SK-N-SH treated with all-trans-retinoic acid at 6 μM for 48 hours (cell line): ENCODE data around the gene LRRC28.

Source experiments
- ATAC-seq: fragments of 200-7000 bp; cut with Tn5 transposase; 3 replicates; pipeline ENCODE4 v1.9.1; 2020; ENCODE audit warnings: mild to moderate bottlenecking, moderate library complexity
- ARNTL ChIP-seq: fragments of 450-650 bp; formaldehyde crosslinking; IDR thresholded peaks from 2 replicates; pipeline ENCODE4 v1.5.0; 2020; ENCODE audit warnings: low read depth, mild to moderate bottlenecking, moderate library complexity, borderline replicate concordance
- BACH2 ChIP-seq: fragments of 250-450 bp; sonication (Bioruptor Pico); IDR thresholded peaks from 2 replicates; pipeline ENCODE4 v1.9.0; 2021; ENCODE audit warnings: mild to moderate bottlenecking, borderline replicate concordance
- CSDC2 ChIP-seq: fragments of 250-450 bp; sonication (Bioruptor Pico); IDR thresholded peaks from 2 replicates; pipeline ENCODE4 v1.5.0; 2020; ENCODE audit warnings: mild to moderate bottlenecking, moderate library complexity
- ESRRG ChIP-seq: fragments of 250-450 bp; sonication (Bioruptor Pico); IDR thresholded peaks from 2 replicates; pipeline ENCODE4 v1.6.1; 2021; ENCODE audit warnings: mild to moderate bottlenecking
- GLIS3 ChIP-seq: fragments of 250-450 bp; sonication (Bioruptor Pico); IDR thresholded peaks from 2 replicates; pipeline ENCODE4 v1.5.0; 2020; ENCODE audit warnings: mild to moderate bottlenecking, moderate library complexity
- ISL1 ChIP-seq: fragments of 250-450 bp; sonication (Bioruptor Pico); IDR thresholded peaks from 2 replicates; pipeline ENCODE4 v2.1.2; 2022; ENCODE audit warnings: mild to moderate bottlenecking, moderate library complexity
- OSR1 ChIP-seq: fragments of 250-450 bp; sonication (Bioruptor Pico); IDR thresholded peaks from 2 replicates; pipeline ENCODE4 v1.8.0; 2022; ENCODE audit warnings: moderate library complexity, mild to moderate bottlenecking, inconsistent platforms
- PPARA ChIP-seq: fragments of 250-450 bp; sonication (Bioruptor Pico); IDR thresholded peaks from 2 replicates; pipeline ENCODE4 v1.5.0; 2020; ENCODE audit warnings: mild to moderate bottlenecking, borderline replicate concordance
- RARB ChIP-seq: fragments of 250-450 bp; sonication (Bioruptor Pico); IDR thresholded peaks from 2 replicates; pipeline ENCODE4 v1.8.0; 2021; ENCODE audit warnings: mild to moderate bottlenecking, moderate library complexity
- SNAI2 ChIP-seq: fragments of 250-450 bp; sonication (Bioruptor Pico); IDR thresholded peaks from 2 replicates; pipeline ENCODE4 v1.5.0; 2020; ENCODE audit warnings: mild to moderate bottlenecking, moderate library complexity
- TCF4 ChIP-seq: fragments of 250-450 bp; sonication (Bioruptor Pico); IDR thresholded peaks from 2 replicates; pipeline ENCODE4 v1.8.0; 2021; ENCODE audit warnings: mild to moderate bottlenecking, moderate library complexity, borderline replicate concordance
- TOX ChIP-seq: fragments of 250-450 bp; sonication (Bioruptor Pico); IDR thresholded peaks from 2 replicates; pipeline ENCODE4 v1.8.0; 2021; ENCODE audit warnings: mild to moderate bottlenecking, moderate library complexity, borderline replicate concordance
- ZC3H10 ChIP-seq: fragments of 250-450 bp; sonication (Bioruptor Pico); IDR thresholded peaks from 2 replicates; pipeline ENCODE4 v1.5.1; 2021; ENCODE audit warnings: mild to moderate bottlenecking, moderate library complexity
- ZFP3 ChIP-seq: fragments of 250-450 bp; sonication (Bioruptor Pico); IDR thresholded peaks from 2 replicates; pipeline ENCODE4 v1.5.0; 2020; ENCODE audit warnings: mild to moderate bottlenecking, moderate library complexity
- ZFP30 ChIP-seq: fragments of 450-650 bp; formaldehyde crosslinking; IDR thresholded peaks from 2 replicates; pipeline ENCODE4 v1.5.0; 2022; ENCODE audit warnings: mild to moderate bottlenecking, moderate library complexity
- ZNF565 ChIP-seq: fragments of 450-650 bp; formaldehyde crosslinking; conservative IDR thresholded peaks from 2 replicates; pipeline ENCODE4 v1.5.0; 2020; ENCODE audit warnings: low read depth, mild to moderate bottlenecking, moderate library complexity
- ZNF70 ChIP-seq: fragments of 450-650 bp; formaldehyde crosslinking; IDR thresholded peaks from 2 replicates; pipeline ENCODE4 v1.5.0; 2020; ENCODE audit warnings: mild to moderate bottlenecking, moderate library complexity
- ZNF8 ChIP-seq: fragments of 450-650 bp; formaldehyde crosslinking; IDR thresholded peaks from 2 replicates; pipeline ENCODE4 v1.5.0; 2020; ENCODE audit warnings: mild to moderate bottlenecking, moderate library complexity
- TF ChIP-seq, protein P1 (sequence below): fragments of 250-450 bp; sonication (Bioruptor Pico); IDR thresholded peaks from 2 replicates; pipeline ENCODE4 v1.8.0; 2020; ENCODE audit warnings: mild to moderate bottlenecking, moderate library complexity, borderline replicate concordance
- TF ChIP-seq, protein P2 (sequence below): fragments of 250-450 bp; sonication (Bioruptor Pico); IDR thresholded peaks from 2 replicates; pipeline ENCODE4 v1.8.0; 2021; ENCODE audit warnings: low read depth, mild to moderate bottlenecking, moderate library complexity, borderline replicate concordance
- TF ChIP-seq, protein P3 (sequence below): fragments of 250-450 bp; sonication (Bioruptor Pico); IDR thresholded peaks from 2 replicates; pipeline ENCODE4 v1.5.1; 2021; ENCODE audit warnings: mild to moderate bottlenecking, moderate library complexity
- TF ChIP-seq, protein P4 (sequence below): fragments of 250-450 bp; sonication (Bioruptor Pico); IDR thresholded peaks from 2 replicates; pipeline ENCODE4 v1.5.0; 2020; ENCODE audit warnings: mild to moderate bottlenecking, moderate library complexity

Gene LRRC28

DNA sequence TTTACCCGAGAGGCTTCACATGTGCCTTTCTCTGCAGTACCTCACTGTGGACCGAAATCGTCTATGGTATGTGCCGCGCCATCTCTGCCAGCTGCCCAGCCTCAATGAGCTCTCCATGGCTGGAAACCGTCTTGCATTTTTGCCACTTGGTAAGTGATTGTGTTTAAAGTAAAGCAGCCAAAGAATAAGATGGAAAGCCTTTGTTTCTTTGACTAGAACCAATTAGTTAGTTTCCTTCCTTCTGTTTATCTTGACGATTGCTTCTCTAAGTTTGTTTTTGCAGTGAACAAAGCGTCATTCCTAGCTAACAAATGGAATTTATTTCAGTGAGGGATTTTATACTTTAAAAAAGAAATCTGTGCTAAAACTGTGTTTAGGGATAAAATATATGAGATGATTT lies 82.7 kb downstream of the LRRC28 start:
- no peak for ATAC-seq
- TF ChIP-seq ZC3H10 (CRISPR knock-in tag) (no peak), ZFP30 (CRISPR knock-in tag) (no peak), GLIS3 (CRISPR knock-in tag) (no peak), TOX (CRISPR knock-in tag) (no peak), OSR1 (no peak), ZNF8 (CRISPR knock-in tag) (no peak), ESRRG (no peak), SNAI2 (CRISPR knock-in tag) (no peak), ZNF565 (CRISPR knock-in tag) (no peak), CSDC2 (CRISPR knock-in tag) (no peak), ARNTL (CRISPR knock-in tag) (no peak), ZNF70 (CRISPR knock-in tag) (no peak), ISL1 (no peak), BACH2 (no peak), RARB (no peak), PPARA (CRISPR knock-in tag) (no peak), ZFP3 (no peak)
- TF ChIP-seq, protein P1, sequence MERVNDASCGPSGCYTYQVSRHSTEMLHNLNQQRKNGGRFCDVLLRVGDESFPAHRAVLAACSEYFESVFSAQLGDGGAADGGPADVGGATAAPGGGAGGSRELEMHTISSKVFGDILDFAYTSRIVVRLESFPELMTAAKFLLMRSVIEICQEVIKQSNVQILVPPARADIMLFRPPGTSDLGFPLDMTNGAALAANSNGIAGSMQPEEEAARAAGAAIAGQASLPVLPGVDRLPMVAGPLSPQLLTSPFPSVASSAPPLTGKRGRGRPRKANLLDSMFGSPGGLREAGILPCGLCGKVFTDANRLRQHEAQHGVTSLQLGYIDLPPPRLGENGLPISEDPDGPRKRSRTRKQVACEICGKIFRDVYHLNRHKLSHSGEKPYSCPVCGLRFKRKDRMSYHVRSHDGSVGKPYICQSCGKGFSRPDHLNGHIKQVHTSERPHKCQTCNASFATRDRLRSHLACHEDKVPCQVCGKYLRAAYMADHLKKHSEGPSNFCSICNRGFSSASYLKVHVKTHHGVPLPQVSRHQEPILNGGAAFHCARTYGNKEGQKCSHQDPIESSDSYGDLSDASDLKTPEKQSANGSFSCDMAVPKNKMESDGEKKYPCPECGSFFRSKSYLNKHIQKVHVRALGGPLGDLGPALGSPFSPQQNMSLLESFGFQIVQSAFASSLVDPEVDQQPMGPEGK (CRISPR knock-in tag), result no peak
- TF ChIP-seq, protein P2, sequence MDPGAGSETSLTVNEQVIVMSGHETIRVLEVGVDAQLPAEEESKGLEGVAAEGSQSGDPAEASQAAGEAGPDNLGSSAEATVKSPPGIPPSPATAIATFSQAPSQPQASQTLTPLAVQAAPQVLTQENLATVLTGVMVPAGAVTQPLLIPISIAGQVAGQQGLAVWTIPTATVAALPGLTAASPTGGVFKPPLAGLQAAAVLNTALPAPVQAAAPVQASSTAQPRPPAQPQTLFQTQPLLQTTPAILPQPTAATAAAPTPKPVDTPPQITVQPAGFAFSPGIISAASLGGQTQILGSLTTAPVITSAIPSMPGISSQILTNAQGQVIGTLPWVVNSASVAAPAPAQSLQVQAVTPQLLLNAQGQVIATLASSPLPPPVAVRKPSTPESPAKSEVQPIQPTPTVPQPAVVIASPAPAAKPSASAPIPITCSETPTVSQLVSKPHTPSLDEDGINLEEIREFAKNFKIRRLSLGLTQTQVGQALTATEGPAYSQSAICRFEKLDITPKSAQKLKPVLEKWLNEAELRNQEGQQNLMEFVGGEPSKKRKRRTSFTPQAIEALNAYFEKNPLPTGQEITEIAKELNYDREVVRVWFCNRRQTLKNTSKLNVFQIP (CRISPR knock-in tag), result no peak
- TF ChIP-seq, protein P3, sequence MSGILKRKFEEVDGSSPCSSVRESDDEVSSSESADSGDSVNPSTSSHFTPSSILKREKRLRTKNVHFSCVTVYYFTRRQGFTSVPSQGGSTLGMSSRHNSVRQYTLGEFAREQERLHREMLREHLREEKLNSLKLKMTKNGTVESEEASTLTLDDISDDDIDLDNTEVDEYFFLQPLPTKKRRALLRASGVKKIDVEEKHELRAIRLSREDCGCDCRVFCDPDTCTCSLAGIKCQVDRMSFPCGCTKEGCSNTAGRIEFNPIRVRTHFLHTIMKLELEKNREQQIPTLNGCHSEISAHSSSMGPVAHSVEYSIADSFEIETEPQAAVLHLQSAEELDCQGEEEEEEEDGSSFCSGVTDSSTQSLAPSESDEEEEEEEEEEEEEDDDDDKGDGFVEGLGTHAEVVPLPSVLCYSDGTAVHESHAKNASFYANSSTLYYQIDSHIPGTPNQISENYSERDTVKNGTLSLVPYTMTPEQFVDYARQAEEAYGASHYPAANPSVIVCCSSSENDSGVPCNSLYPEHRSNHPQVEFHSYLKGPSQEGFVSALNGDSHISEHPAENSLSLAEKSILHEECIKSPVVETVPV (CRISPR knock-in tag), result no peak
- TF ChIP-seq, all 23 proteins: peak for 0

DNA sequence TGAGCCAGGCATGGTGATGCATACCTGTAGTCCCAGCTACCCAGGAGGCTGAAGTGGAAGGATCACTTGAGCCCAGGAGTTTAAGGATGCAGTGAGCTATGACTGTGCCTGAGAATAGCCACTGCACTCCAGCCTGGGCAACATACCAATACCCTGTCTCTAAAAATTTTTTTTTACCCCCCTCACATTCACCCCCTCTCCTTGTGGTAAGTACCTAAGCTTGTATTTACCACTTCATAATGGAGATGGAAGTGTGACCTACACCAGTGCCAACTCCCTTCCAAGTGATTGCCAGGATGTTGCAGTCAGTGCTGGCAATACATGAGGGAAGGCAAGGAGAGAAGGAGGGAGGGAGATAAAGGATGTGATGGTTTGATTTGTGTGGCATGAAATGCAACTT lies 84.2 kb downstream of the LRRC28 start:
- ATAC-seq, result no peak
- TF ChIP-seq ISL1 (no peak), ESRRG (no peak), OSR1 (no peak), RARB (no peak), PPARA (CRISPR knock-in tag) (no peak), ARNTL (CRISPR knock-in tag) (no peak), TOX (CRISPR knock-in tag) (no peak), ZNF70 (CRISPR knock-in tag) (no peak), ZNF565 (CRISPR knock-in tag) (no peak), TCF4 (no peak), SNAI2 (CRISPR knock-in tag) (no peak), CSDC2 (CRISPR knock-in tag) (no peak), ZC3H10 (CRISPR knock-in tag) (no peak)
- TF ChIP-seq, protein P1 (CRISPR knock-in tag), result no peak
- TF ChIP-seq, protein P4, sequence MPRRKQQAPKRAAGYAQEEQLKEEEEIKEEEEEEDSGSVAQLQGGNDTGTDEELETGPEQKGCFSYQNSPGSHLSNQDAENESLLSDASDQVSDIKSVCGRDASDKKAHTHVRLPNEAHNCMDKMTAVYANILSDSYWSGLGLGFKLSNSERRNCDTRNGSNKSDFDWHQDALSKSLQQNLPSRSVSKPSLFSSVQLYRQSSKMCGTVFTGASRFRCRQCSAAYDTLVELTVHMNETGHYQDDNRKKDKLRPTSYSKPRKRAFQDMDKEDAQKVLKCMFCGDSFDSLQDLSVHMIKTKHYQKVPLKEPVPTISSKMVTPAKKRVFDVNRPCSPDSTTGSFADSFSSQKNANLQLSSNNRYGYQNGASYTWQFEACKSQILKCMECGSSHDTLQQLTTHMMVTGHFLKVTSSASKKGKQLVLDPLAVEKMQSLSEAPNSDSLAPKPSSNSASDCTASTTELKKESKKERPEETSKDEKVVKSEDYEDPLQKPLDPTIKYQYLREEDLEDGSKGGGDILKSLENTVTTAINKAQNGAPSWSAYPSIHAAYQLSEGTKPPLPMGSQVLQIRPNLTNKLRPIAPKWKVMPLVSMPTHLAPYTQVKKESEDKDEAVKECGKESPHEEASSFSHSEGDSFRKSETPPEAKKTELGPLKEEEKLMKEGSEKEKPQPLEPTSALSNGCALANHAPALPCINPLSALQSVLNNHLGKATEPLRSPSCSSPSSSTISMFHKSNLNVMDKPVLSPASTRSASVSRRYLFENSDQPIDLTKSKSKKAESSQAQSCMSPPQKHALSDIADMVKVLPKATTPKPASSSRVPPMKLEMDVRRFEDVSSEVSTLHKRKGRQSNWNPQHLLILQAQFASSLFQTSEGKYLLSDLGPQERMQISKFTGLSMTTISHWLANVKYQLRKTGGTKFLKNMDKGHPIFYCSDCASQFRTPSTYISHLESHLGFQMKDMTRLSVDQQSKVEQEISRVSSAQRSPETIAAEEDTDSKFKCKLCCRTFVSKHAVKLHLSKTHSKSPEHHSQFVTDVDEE (CRISPR knock-in tag), result no peak
